HUES64 (cell line): ENCODE measurements around the gene ESCO1.

Source experiments
- H3K27ac ChIP-seq: 2 replicates; pipeline ENCODE4 v1.7.0; 2013; ENCODE audit warnings: low read depth, low read length, inconsistent platforms
- H3K27me3 ChIP-seq: 2 replicates; pipeline ENCODE4 v1.6.1; 2013; ENCODE audit warnings: mild to moderate bottlenecking, low read length; ENCODE audit not compliant: insufficient read depth
- H3K36me3 ChIP-seq: 2 replicates; pipeline ENCODE4 v1.6.1; 2013; ENCODE audit warnings: mild to moderate bottlenecking, low read length; ENCODE audit not compliant: insufficient read depth
- H3K4me1 ChIP-seq: 2 replicates; pipeline ENCODE4 v1.6.1; 2013; ENCODE audit warnings: mild to moderate bottlenecking, low read length, moderate library complexity; ENCODE audit not compliant: insufficient read depth
- H3K4me3 ChIP-seq: 2 replicates; pipeline ENCODE4 v1.5.1; 2013; ENCODE audit warnings: mild to moderate bottlenecking, low read length, moderate library complexity
- H3K9ac ChIP-seq: 2 replicates; pipeline ENCODE4 v1.6.1; 2013; ENCODE audit warnings: mild to moderate bottlenecking, low read depth, low read length
- H3K9me3 ChIP-seq: 2 replicates; pipeline ENCODE4 v1.6.1; 2013; ENCODE audit warnings: low read depth, low read length; ENCODE audit not compliant: insufficient read depth
- WGBS: fragments of 150-250, 120-280 bp; methylation state at CpG from one replicate; pipeline ENCODE4 v1.1.7; 2013; ENCODE audit warnings: missing lambda C conversion rate; 5-methylcytosine and 5-hydroxymethylcytosine counted together

Gene ESCO1

DNA sequence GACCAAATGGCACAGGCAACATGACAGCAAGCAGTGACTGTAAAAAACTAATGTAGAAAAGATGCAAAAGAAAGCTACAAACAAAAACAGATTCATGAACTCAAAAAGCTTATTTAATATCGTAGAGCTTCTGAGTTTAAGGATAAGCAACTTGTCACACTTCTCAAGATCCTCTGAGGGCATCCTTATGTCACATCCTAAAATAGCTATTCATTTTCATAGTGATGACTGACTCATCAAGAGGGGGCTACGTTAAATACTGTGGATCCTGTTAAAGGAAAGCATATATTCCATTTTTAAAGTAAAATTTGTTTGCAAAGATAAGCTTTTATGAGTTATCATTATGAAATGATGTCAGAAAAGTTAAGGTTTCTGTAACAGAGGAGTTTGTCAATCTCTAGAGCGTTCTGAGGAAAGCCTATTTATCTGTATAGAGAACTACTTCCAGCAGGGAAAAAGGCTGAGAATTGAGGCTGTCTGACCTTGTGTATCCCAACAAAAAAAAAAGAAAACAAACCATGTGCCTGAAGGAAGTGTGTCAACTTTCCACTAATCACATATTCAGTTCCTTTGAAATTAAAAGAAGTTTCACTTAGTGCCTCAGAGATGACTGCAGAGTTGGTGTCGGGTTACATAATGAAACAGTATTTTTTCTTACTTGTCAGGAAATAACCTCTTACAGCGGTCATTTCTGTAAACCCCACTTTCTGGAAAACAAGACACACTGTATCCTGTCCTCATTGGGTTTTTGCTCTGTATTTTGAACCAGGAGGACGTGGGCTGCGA lies 115.5 kb downstream of the ESCO1 start:
- 72% methylated on average over 6 of the region's 7 CpGs for WGBS
- H3K9me3 ChIP-seq: no peaks in the 10 kb centered on the region
- no peaks in the 10 kb centered on the region for H3K27me3 ChIP-seq
- H3K4me1 ChIP-seq: peaks cover 9% of the 10 kb centered on the region
- no peak overlapping the region for H3K27ac ChIP-seq
- H3K9ac ChIP-seq: no peak overlapping the region
- peaks cover 16% of the 10 kb centered on the region; the same call in 1 of the 2 replicates for H3K36me3 ChIP-seq
- H3K4me3 ChIP-seq: no peak overlapping the region

DNA sequence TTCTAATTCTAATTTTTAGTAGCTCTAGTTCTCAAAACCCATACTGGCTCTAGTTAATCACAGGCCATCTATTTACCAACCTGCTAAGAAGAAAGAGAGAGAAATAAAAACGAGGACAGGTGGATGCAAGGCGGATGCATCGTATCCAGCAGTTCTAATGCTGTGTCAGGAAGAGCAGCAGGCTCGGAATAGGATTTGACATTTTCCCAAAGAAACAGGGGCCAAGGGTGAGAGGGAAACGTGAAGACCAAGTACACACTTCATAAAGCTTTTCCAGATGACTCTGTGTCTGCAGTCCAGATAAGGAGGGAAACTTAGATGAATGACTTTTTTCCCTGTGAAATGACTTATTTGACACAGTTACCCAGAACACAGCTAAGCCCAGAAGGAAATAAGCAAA lies 117.5 kb downstream of the ESCO1 start:
- H3K36me3 ChIP-seq: peaks cover 18% of the 10 kb centered on the region; the same call in 1 of the 2 replicates
- H3K27me3 ChIP-seq: no peaks in the 10 kb centered on the region
- H3K4me3 ChIP-seq: no peak overlapping the region
- peaks cover 9% of the 10 kb centered on the region for H3K4me1 ChIP-seq
- H3K9ac ChIP-seq: no peak overlapping the region
- 89% methylated on average over 5 of the region's 5 CpGs for WGBS
- no peak overlapping the region for H3K27ac ChIP-seq
- H3K9me3 ChIP-seq: no peaks in the 10 kb centered on the region

DNA sequence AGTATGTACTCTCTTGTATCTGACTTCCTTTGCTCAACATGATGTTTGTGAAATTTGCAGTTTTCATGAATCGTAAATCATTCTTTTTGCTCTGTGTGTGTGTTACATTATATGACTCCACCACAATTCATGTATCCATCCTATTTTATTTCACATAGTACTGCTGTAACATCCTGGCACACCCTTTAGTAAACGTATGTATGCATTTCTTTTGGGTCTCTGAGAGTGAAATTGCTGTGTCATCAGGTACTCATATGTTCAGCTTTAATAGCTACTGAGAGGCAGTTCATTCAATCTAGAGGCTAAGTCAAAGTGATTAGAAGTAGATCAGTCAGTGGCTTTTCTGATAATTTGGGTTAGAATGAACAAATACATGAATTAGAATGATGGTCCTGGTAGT lies 118.8 kb downstream of the ESCO1 start:
- Histone ChIP-seq H3K9me3 (no peaks in the 10 kb centered on the region), H3K27ac (no peak overlapping the region), H3K27me3 (no peaks in the 10 kb centered on the region), H3K36me3 (peaks cover 24% of the 10 kb centered on the region; the same call in 1 of the 2 replicates), H3K9ac (no peak overlapping the region), H3K4me1 (peaks cover 9% of the 10 kb centered on the region), H3K4me3 (no peak overlapping the region)
- WGBS: 98% methylated on average over 2 of the region's 2 CpGs

DNA sequence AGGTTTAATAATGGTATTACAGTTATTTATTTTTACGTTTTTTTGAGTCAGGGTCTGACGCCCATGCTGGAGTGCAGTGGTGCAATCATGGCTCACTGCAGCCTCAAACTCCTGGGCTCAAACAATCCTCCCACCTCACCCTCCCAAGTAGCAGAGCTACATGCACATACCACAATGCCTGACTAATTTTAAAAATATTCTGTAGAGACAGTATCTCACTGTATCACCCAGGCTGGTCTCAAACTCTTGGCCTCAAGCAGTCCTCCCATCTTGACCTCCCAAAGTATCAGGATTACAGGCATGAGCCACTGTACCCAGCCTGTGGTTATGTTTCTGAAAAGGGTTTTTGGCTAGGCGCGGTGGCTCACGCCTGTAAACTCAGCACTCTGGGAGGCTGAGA lies 120.8 kb downstream of the ESCO1 start:
- peaks cover under 1% of the 10 kb centered on the region; the same call in 1 of the 2 replicates for H3K4me1 ChIP-seq
- no peak overlapping the region for H3K4me3 ChIP-seq
- no peak overlapping the region for H3K27ac ChIP-seq
- H3K27me3 ChIP-seq: no peaks in the 10 kb centered on the region
- peaks cover 24% of the 10 kb centered on the region; the same call in 1 of the 2 replicates for H3K36me3 ChIP-seq
- 97% methylated on average over 5 of the region's 5 CpGs for WGBS
- no peak overlapping the region for H3K9ac ChIP-seq
- no peaks in the 10 kb centered on the region for H3K9me3 ChIP-seq
